Activated CD4-positive, alpha-beta T cell treated with anti-CD3 and anti-CD28 coated beads, Interleukin-2, Interleukin-6, amounts not matched to agents 100 ng/mL and 50 ng/mL, durations not matched to agents 16 hours and 8 hours (primary cell): Measurements from ENCODE around the gene TMEM72.

Experiments used
- DNase-seq: peaks from one replicate; pipeline ENCODE4 v3.0.0-alpha.2; 2020

The TMEM72 gene

GRCh38 chr10:44981172-44982113, 70.3 kb downstream of the TMEM72 start:
- no peak for DNase-seq

- no peak for DNase-seq
These were observed 71.0 kb downstream of the TMEM72 start for GRCh38 chr10:44982114-44982460.

- no peak for DNase-seq
These were observed 71.4 kb downstream of the TMEM72 start for GRCh38 chr10:44982496-44982895.

GRCh38 chr10:44983066-44983894, 72.1 kb downstream of the TMEM72 start:
- no peak for DNase-seq

- no peak for DNase-seq
These were observed 72.8 kb downstream of the TMEM72 start for GRCh38 chr10:44983895-44984278.

GRCh38 chr10:44984671-44985101, 73.5 kb downstream of the TMEM72 start:
- no peak for DNase-seq

- DNase-seq: no peak
These were observed 74.1 kb downstream of the TMEM72 start for GRCh38 chr10:44985175-44985681.

GRCh38 chr10:44986179-44986578, 75.0 kb downstream of the TMEM72 start:
- DNase-seq: no peak
